GM19463 (cell line): ENCODE results near the gene FOXJ3.

ENCODE experiments used
- ATAC-seq: cut with Tn5 transposase; IDR thresholded peaks from one replicate; pipeline ENCODE4 v1.9.1; 2021; ENCODE audit warnings: mild to moderate bottlenecking, moderate library complexity; ENCODE audit not compliant: unreplicated experiment

FOXJ3 gene

DNA sequence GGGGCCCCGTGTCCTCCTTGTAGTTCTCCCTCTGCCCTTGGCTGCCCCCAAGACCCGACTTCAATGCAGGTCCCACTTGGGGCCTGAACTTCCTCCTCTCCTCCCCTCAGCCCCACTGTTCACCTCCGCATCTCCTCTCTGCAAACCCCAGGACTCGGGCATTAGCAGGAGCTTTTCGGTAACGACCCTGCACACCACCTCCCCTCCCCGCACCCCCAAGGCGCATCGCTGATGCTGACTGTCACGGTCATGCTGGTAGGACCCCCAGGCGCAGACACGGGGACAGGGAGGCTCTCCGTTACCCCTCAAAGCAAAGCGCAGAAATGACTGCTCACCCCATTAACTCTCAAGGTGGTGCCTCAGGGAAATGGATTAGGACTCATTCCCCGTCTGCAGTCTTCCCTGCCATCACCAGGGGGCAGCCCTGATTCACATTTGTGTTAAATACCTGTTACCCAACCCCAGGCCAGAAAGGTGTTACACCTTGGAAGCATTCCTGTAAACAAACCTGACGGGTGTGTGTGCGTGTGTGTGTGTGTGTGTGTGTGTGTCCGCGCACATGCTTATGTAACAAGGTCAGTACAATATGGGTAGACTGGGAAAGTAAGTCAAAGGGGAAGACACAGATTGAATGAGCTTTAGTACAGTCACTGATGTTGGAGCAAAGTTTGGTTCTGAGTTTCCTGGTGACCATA lies 188.3 kb downstream of the FOXJ3 start:
- no peak for ATAC-seq

DNA sequence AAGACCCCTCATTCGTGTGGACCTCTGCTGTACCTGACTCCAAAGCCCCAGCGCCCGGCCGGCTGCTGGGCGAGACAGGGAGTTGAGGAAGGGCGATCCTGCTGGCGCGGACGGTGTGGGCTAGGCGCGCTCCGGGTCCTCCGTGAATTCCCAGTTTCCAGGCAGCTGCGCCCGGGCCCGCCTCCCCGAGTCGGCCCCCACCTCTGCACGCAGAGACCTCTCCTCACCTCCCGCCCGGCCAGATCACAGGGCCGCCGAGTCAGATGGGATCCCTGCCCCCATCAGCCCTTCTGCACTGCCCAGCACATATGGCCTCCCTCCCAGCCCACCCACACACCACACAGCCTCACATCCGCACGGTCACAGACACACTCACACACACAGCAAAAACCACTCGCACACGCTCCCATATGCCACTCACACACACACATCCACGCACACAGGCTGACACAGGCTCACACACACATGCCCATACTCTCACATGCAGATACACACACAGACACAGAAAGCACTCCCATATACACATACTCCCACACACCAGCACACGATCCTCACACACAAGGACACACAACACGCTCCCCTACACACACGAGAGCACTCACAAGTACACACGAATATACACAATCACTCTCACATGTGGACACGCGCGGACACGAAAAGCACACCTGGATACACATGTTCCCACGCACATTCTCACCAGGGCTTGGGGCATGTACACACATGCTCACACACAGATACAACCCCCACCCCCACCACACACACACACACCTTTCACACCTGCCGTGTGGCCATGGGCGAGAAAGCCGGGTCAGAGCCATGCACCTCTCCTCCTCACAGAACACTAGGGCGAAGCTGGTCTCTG lies 189.0 kb downstream of the FOXJ3 start:
- no peak for ATAC-seq

DNA sequence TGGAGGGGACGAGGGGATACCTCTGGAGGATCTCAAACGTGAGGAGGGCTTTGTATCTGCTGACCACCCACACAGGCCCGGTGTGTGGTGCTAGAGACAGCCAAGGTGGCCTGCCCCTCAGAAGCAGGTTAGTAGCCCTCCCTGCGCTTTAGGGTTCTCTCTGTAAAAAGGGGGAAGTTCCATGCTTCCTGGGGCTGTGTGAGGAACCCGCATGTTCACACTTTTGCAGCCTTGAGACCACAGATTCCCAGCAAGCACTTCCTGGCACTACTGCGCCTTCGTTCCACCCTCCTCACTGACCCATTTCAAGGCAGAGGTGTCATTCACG lies 189.7 kb downstream of the FOXJ3 start:
- ATAC-seq, result no peak

DNA sequence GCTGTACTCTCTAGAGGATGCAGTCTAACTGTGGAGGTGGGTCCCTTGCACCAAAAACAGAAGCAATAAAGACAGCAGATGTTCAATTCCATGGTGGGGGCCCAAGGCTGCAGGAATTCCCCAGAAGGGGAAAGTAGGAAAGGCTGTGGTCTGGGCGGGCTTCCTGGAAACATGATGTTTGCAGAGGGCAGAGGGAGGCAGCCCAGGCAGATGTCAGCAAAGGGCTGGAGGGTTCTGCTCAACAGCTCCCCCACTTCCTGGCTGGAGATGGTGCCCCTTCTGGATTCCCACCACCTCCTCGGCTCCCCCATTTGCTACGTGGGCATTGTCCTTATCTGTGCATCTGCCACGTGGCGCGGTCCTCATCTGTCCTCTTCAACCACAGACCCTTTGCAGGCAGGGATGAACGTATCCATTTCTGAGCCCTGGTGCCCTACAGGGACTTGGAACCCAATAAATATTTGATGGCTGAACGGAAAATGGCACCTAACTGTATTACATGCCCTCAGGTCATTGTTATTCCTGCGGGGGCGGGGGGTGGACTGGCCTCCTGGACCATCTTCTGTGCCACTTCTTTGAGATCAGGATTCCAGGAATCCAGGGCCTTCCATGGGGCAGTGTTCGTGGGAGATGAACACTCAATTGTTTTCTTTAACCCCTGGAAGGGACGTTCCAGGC lies 190.2 kb downstream of the FOXJ3 start:
- no peak for ATAC-seq

DNA sequence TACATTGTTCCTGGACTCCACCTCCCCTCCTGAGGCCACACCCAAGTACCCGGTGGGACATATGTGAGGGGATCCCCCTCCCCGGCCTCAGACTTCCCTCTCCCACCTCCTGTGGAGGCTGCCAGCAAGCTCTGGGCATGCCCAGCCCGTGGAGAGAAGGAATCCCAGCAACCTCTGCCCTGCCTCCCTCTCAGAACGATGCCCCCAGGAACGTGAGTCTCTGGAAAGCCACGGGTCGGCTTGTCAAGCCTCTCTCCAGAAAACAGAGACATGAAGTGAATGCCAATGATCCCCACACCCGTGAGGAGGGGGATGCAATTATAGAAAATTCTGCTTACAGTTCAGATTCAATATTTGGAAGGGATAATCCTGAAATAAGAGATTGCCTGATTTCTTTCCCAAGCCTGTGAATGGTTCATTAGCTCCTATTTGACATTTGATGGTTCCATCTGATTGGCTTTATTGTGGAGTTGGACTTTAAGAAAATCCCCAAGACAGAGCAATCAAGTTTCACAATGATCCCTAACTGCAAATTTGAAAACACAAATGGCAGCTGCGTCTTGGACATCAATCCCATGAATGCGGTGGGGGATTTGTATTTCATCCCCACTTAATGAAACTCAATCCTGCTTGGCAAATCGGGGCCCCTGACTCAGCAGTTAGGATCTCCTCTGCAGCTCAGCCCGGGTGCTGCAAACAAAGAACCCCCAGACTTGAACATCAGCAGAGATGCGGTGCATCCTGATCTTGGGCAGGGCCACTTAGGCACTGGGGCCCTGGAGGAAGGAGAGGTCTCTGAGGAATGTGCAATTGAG lies 190.9 kb downstream of the FOXJ3 start:
- ATAC-seq, result no peak

DNA sequence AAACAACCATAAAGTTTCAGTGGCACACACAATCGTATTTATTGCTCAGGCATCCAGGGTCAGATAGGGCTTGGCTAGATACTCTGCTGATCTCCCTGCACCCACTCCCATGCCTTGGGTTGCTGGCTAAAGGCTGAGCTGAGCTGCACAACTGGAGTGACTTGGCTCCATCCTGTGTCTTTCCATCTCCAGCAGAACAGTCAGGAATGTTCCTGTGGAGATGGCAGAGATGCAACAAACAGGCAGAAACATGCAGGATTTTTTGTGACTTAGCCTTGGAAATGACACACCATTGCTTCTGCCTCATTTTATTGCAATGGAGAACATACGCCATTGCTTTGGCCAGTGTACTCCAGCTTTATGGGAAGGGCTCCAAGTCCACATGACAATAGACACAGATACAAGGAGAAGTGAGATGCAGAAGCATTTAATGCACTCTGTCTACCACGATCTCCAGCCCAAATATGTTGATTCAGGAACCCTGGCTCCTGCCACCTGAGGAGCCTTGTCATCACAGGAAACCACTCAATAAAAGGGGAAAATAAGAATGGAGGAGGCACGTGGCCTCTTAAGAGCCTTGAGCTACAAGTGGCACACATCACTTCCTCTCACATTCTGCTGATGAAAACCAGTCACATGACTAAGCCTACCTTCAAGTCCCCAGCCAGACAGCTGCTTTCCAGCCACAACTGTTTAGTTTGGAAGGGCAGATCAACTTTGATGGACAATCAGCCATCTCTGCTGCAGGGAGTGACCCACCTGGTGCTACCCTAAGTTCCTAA lies 191.9 kb downstream of the FOXJ3 start:
- ATAC-seq, result no peak

DNA sequence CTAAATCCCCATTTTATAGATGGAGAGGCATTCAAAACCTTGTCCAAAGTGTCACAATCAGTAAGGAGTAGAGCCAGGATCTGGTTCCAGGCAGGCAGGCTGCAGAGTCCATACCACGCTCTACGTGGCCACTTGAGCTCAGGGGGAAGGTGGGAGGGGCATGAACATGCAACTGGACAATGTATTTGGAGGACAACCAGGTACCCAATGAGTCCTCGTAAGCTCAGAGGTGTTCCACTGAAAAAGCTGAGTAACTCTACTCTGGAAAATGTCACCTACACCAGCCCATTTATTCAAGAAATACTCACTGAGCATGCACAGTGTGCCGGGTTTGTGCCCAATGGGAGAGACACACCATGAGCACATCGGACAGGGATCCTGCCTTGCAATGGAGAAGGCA lies 193.1 kb downstream of the FOXJ3 start:
- no peak for ATAC-seq

DNA sequence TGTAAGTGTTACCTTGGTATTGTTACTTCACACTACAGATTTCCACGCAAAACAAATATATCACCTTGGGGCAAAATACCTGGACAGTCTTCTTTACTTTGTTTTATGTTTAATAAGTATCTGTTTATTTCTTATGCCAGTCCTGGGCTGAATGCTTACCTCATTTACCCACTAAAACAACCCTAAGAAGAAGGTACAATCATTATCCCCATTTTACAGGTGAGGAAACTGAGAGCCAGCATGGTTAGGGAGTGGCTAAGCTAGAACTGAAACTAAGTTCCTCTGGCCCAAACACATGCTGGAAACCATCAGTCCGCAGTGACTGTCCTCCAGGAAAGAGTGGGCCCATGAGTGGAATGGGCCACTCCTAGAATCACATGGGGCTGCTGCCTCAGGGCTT lies 194.8 kb downstream of the FOXJ3 start:
- no peak for ATAC-seq

DNA sequence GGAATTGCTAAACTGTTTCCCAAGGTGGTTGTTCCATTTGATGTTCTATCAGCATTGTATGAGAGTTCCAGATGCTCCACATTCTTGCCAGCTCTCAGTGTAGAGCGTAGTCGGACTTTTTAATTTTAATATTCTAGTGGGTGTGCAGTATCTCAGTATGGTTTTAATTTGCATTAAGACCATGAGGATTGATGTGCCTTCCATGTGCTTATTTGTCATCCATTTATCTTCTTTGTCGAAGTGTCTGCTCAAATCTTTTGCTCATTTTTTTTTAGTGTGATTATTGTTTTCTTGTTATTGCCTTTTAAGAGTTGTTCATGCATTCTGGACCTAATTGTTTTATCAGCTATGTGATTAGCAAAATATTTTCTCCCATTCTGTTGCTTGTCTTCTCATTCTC lies 195.6 kb downstream of the FOXJ3 start:
- no peak for ATAC-seq

DNA sequence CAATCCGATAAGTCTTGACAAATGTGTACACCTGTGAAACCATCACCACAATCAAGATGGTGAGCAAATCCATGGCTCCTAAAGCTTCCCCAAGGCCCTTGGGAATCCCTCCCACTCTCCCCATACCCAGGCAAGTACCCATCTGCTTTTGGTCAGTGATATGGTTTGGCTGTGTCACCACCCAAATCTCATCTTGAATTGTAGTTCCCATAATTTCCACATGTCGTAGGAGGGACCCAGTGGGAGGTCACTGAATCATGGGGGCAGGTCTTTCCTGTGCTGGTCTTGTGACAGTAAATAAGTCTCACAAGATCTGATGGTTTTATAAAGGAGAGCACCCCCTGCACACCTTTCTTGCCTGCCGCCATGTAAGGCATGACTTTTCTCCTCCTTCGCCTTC lies 196.4 kb downstream of the FOXJ3 start:
- ATAC-seq, result no peak

DNA sequence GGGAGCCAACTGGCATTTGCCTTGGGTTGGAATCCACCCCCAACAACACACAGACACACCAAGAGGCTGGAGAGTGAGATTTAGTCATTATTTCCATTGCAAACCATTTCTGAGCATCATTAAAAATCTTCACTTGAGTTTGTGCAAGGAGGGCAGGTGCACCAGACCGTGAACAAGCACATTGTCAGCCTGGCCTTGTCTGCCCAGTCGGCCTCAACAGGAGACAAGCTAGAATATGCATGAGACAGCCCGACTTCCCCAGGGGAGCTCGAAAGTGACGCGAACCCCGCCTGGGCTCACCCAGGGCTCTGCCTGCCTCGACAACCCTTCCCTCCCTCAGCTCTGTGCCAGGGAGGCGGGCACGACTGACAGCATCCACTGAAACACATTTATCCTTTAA lies 197.3 kb downstream of the FOXJ3 start:
- ATAC-seq, result no peak

DNA sequence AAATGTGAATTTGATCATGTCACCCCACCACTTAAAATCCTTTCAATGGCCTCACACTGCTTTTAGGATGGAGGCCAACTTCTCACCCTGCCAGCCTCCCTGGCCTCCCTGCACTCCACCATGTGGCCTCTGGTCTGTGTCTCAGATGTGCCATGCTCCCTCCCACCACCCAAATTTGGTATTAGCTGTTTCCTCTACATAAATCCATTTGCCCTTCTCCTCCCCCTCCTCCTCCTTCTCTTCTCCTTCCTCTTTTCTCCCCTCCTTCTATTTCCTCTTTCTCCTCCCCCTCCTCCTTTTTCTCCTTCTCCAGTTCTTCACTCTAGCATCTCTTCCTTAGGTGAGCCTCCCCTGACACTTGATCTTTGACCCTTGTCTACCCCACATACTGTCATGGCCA lies 198.6 kb downstream of the FOXJ3 start:
- no peak for ATAC-seq

DNA sequence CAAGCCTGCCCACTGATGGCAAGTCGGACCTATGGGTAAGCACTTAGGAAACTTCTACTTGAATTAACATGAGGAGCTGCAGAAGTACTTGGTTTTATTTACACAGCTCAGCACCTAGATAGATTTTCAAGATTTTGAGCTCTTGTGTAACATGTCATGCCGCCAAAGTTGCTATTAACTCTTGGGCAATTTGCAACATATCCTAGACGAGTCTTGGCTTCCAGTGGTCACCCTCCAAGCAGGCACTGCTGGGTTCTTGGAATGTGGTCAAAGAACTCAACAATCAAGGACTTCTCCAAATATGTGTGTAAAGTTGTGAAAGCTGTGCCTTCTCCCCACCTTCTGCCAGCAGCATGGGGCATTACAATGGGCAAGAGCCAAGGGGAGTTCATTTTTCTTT lies 199.6 kb downstream of the FOXJ3 start:
- ATAC-seq, result no peak

DNA sequence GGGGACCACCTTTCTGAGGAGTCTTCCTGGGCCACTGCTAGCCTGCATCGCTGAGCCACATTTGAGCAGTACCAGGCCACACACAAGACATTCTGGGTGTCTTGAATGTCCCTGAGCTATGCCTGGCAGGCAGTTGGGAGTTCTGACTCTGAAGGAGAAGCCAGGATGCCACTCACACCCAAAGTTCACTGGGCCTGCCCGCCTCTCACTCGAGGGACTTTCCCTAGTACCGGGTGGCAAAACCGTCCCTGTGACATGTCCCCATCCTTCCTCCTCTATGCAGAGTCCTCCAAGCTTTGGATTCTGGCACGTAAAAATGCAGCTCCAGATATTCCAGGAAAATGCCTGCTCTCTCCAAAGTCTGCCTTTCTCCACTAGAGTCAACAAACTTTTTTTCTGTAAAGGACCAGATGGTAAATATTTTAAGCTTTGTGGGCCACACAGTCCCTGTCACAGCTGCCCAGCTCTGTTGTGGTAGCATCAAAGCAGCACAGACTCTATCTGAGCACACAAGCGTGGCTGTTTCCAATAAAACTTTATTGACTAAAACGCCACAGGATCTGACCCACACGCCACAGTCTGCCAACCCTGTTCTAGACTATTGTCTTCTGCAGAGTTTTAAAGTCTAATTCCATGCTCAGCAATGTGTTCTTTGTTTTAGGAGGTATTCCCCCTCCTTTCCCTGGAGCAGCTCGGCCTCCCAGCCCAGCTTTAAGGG lies 201.1 kb downstream of the FOXJ3 start:
- no peak for ATAC-seq

DNA sequence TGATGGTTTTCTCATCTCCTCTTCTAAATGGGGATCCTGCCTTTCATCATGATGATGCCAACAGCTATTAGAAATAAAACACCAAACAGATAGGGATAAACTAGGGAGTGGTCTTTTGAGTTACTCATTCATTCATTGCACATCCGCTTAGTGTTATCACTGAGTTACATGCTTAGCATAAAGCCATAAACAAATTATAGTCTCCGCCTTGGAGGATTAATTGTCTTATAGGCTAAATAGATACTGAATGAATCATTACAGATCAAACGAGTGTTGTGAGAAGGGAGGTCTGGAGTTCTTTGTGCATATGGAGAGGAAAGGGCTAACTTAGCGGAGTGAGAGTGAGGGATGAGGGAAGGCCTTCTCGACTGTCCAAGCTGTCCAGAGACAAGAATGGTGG lies 201.6 kb downstream of the FOXJ3 start:
- no peak for ATAC-seq

DNA sequence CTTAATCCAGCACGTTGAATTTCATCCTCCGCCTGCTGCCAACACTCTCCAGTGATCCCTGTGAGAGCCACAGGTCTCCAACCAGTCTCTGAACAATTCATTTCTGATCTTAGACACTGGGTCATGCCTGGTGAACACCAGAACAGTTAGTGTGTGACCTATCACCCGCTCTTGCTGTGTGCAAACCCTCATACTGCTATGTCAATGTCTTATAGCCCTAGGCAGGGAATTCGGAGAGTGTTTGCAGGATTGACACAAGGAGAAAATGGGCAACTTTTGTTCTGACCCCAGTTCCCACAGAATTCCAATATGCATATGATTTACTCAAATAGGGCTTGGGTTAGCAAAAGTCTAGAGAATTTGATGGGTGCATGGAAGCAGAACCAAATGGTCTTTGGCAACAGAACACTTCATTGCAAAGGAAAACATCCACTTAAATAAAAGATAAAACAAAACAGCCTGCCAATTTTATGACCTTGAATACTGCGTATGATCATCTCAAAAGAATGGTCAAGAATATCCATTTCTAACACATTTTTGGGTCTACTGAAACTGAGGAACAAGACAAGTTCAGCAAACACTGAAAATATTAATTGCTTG lies 204.9 kb downstream of the FOXJ3 start:
- ATAC-seq, result no peak

DNA sequence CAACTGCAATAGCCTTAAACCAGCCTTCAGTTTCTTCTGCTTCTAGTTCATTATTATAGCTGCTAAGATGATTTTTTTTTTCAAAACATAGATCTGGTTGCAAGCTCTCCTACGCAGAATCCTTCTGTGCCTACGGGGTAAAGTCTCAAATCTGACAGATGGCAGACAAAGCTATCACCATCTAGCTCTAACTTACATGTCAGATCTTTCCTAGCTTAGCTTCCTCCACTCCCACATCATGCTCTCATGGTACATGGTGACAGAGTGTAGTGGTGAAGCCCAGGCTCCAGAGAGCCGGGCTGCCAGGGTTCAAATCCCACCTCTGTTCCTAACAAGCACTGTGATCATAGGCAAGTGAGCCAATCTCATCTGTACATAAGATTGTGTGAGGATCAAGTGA lies 206.1 kb downstream of the FOXJ3 start:
- no peak for ATAC-seq

DNA sequence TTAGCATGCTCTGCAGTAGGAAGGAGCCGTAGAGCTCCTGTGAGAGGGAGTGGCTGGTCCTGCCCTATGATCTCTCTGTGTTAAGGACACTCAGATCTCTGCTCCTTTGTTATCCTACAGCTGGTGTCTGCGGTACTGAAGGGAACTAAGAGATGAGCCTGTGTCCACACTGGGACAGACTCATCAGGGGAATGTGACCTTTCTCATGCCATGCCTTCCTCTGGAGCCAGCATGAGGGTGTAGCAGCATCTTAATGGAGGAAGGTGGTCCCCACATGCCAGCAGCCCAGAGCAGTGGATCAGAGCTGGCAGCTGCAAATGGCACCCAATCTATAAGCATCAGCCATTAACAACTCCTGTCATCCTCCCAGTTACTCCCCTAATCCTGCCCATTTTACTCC lies 206.5 kb downstream of the FOXJ3 start:
- ATAC-seq, result no peak

DNA sequence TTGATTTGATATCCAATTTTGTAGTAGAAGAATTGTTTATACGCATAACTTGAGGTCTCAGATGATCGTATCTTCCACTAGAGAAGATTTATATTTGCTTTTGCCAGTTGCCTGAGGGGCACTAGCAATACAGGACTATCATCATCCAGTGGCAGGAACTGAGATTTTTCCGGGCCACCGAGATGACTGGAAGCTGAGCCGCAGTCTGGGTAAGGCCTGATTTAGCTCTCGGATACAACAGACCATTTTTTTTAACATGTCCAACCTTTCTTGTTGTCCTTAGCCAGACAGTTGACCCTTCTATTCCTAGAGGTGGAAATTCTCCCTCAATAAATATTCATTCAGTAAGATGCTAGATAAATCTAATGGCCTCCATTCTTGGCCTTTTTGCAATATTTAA lies 207.3 kb downstream of the FOXJ3 start:
- ATAC-seq, result no peak
